GM12891 (cell line): ENCODE data around the gene SPATA6.

ENCODE experiments used
- DNase-seq: peaks from one replicate; pipeline ENCODE4 v3.0.0; 2011; ENCODE audit warnings: low spot score; ENCODE audit not compliant: insufficient read length
- FAIRE-seq: peaks from 2 replicates; lab custom pipeline; 2011; peaks lifted over from hg19 to GRCh38; lab: Jason Lieb, UNC
- PAX5 ChIP-seq: IDR thresholded peaks from 2 replicates; pipeline ENCODE4 v1.6.1; 2011; ENCODE audit warnings: low read length, moderate library complexity, mild to moderate bottlenecking; ENCODE audit not compliant: insufficient read depth, severe bottlenecking
- POLR2A ChIP-seq: IDR thresholded peaks from 2 replicates; pipeline ENCODE4 v1.6.1; 2011; ENCODE audit warnings: low read depth, low read length, control low read depth
- POLR2AphosphoS5 ChIP-seq: IDR thresholded peaks from 2 replicates; pipeline ENCODE4 v1.6.1; 2011; ENCODE audit warnings: low read depth, low read length, control low read depth
- POU2F2 ChIP-seq: IDR thresholded peaks from 2 replicates; pipeline ENCODE4 v1.6.1; 2011; ENCODE audit warnings: low read depth, mild to moderate bottlenecking, control low read depth, low read length, moderate library complexity
- SPI1 ChIP-seq: IDR thresholded peaks from 2 replicates; pipeline ENCODE4 v1.6.1; 2011; ENCODE audit warnings: low read depth, low read length, control low read depth
- TAF1 ChIP-seq: IDR thresholded peaks from 2 replicates; pipeline ENCODE4 v1.6.1; 2011; ENCODE audit warnings: low read depth, low read length, control low read depth

SPATA6 gene

DNA sequence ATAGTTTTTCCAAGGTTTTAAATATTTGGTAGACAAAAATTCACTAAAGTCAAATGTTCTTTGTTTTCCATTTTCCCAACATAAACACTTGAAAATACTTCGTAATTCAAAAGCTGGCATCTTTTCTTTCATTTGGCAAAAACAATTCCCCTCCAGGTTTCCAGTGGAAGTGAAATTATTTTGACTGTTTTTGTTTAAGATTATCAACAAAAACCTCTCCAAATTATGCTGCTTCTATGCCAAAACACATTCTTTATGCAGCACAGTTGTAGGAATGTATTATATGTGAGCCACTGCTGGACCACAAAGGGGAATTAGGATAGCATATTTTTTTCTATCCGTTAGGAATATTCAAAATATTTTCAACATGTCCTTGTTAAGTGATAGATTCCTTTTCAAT, 205.4 kb downstream of the SPATA6 start:
- DNase-seq (no peak), FAIRE-seq (no peak)
- no peak for TF ChIP-seq TAF1
- no peak for TF ChIP-seq POLR2A
- TF ChIP-seq POLR2AphosphoS5, result no peak
- TF ChIP-seq PAX5, result no peak
- TF ChIP-seq POU2F2, result no peak

DNA sequence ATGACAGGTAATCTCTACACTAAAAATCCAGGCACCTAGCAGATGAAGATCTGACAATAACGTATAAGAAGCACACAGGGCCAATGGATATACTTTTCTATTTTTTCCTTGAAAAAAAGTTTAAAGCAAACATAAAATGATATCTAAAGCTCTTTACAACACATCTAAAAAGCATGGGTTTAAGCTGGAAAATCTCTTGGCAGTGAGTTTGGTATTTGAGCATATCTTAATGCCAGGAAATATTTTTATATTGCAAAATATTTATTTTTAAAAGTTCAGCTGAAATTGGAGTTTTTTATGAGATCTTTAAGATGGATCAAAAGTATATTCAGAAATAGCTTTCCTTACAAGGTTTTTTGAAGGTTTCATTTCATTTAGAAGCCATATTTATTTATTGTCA, 209.0 kb downstream of the SPATA6 start:
- TF ChIP-seq SPI1 (no peak), POLR2A (no peak)
- no peak for FAIRE-seq
- DNase-seq, result no peak

DNA sequence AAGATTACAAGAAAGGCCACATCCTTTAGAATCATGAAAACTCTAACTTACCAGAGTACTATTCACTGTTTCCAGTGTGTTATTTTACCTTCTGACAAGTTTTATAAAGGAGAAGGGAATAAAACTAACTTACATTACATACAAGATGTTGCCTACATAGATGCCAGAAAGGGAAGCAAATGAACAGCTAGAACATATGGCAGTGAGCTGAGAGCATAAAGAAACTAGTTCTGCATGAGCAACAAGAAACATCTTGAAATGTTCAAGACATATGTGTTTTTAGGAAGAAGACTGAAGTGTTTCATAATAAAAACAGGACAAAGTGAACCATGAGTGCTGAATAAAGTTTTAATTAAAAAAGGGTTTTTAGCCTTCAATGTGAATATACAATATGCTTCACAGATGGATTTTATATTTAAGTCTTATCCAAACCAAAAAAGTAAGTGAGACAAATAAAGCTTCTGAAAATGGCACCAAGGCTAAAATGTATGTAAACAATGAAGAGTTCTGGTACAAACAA, 210.1 kb downstream of the SPATA6 start:
- FAIRE-seq (no peak), DNase-seq (no peak)
- TF ChIP-seq POLR2A (no peak), POLR2AphosphoS5 (no peak), POU2F2 (no peak), PAX5 (no peak), SPI1 (no peak), TAF1 (no peak)

DNA sequence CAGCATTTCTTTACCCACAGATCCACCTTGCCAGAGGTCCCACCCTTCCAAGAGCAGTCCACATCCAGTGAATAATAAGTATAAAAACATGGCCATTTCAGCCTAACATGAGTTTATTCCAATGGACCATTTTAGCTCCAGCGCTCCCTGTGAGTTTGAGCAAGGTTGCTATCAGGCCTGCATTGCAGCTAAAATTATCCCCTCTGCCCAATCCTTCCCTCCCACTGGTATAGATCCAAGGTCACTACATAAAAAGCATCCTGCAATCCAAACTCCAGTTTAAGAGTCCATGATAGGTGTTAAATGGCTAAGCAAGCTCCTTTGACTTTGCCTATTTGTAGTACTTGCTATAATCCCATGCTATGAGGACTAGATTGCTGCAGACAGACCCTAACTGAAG, 213.9 kb downstream of the SPATA6 start:
- FAIRE-seq (no peak), DNase-seq (no peak)
- TF ChIP-seq TAF1 (no peak), SPI1 (no peak), POLR2A (no peak), POU2F2 (no peak), POLR2AphosphoS5 (no peak), PAX5 (no peak)

DNA sequence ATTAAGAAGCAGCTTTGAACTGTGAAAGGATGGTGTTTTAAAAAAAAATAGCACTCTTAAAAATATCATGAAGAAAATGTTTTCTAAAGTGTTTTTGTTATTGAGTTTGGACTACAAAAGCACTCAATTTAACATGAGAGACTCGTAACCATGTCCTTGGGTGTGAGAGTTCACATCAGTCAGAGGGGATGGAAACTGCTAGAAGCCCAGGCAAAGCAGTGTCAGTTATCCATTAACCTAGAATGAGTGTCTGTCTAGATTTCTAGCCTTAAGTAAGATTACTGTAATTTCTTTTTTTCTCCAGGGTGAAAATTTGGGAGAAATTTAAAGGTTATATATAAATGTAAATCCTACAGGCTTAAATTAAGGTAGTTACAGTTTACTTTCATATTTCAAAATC, 217.8 kb downstream of the SPATA6 start:
- FAIRE-seq, result no peak
- TF ChIP-seq POLR2A, result no peak
- TF ChIP-seq TAF1, result no peak
- TF ChIP-seq SPI1, result no peak
- no peak for TF ChIP-seq POLR2AphosphoS5
- TF ChIP-seq POU2F2, result no peak
- no peak for TF ChIP-seq PAX5

DNA sequence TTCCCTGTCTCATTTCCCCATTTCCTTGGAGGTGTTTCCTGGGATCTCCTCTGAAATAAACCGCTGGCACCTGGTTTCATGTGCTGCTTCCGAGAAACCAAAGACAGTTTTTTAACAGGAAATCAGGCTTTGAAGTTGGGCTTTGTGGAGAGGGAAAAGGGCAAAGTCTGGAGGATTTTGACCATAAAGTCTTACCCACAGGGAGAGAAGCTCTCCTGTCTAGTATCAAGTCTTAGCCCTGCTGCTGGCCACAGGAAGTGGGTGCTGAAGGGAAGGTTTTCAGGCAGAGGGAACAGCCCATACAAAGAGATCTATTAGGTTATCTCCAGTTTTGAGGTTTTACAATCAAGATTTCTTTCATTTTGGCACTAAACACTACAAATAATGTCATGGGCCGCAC, 220.2 kb downstream of the SPATA6 start:
- no peak for FAIRE-seq
- no peak for DNase-seq
- TF ChIP-seq TAF1, result no peak
- TF ChIP-seq SPI1, result no peak
- TF ChIP-seq POU2F2, result no peak
- no peak for TF ChIP-seq PAX5

More for the DNA sequence above, 217.8 kb downstream of the SPATA6 start:
- no peak for DNase-seq

DNA sequence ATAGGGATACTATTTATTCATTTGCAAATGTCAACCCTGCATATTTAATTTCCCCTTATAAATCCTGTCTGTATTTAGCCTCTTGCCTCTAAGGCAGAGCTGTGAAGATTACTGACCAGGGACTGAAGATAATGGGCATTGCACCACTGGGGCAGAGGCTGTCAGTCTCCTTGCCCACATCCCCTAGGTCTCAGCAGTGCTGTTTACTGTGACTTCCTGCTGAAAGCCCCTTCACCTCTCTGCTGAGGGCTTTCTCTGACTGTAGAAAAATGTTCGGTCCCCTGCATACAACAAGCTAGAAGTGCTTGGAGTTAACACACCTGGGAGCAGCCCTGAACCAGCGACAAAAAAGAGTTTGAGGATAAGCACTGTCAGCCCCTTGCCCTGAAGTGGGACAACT, 220.7 kb downstream of the SPATA6 start:
- DNase-seq (no peak), FAIRE-seq (no peak)
- no peak for TF ChIP-seq POLR2A
- no peak for TF ChIP-seq POLR2AphosphoS5
- no peak for TF ChIP-seq POU2F2
- no peak for TF ChIP-seq TAF1
- TF ChIP-seq PAX5, result no peak
- TF ChIP-seq SPI1, result no peak

DNA sequence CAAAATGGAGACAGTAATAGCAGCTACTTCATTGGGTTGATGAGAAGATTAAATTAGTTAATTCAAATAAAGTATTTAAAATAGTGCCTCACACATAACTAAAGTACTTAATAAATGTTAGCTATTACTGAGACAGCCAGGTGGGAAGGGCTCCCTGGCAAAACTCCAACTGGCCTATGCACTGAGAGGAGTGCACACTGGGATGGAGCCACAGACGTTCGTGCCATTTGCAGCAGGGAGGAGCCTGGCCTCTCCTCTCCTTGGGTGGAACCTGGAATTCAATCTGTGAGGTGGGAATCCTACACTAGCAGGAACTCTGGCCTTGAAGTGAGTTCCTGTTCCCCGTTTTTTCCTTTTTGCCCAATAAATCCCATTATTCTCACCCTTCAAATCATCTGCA, 221.4 kb downstream of the SPATA6 start:
- DNase-seq, result no peak
- TF ChIP-seq PAX5, result no peak
- TF ChIP-seq POLR2AphosphoS5, result no peak
- FAIRE-seq, result no peak

DNA sequence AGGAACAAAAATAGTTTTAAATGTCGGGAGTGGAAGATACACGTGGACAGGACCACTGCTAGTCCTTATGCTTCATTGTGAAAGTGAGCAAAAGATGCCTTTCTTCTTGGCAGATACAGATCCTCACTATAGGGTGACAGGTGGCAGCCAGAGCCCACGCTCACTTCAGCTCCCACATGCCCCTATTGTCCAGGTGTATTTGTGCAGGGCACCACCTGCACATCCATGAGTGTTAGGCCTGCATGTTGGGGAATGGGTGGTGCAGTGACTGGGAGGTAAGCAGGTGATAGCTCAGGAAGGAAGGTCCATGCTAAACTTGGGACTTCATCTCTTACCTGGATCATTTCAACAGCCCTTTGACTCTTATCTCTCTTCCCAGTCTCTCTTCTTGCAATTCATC, 222.1 kb downstream of the SPATA6 start:
- no peak for FAIRE-seq
- TF ChIP-seq POLR2A (no peak), POLR2AphosphoS5 (no peak), SPI1 (no peak), TAF1 (no peak), PAX5 (no peak), POU2F2 (no peak)
- no peak for DNase-seq

DNA sequence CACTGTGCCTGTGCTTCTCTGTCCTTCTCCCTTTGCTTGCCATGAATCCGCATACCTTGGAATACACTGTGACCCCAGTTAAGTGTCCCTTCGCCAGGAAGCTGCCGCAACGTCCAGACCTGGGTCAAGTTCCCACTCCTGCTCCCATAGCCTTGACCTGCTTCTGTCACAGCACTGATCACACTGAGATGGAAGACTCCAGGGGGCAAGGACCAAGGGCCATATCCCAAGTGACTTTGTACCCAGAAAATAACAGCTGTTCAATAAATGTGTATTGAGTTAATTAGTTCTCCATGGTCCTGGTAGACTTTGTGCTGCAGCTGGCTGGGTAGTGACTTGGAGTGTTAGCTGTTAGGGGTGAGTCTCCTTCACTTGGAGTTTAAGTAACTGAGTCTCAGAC, 223.6 kb downstream of the SPATA6 start:
- no peak for TF ChIP-seq TAF1
- TF ChIP-seq POLR2AphosphoS5, result no peak
- TF ChIP-seq POLR2A, result no peak
- TF ChIP-seq PAX5, result no peak
- TF ChIP-seq SPI1, result no peak
- TF ChIP-seq POU2F2, result no peak
- no peak for DNase-seq
- FAIRE-seq, result no peak

DNA sequence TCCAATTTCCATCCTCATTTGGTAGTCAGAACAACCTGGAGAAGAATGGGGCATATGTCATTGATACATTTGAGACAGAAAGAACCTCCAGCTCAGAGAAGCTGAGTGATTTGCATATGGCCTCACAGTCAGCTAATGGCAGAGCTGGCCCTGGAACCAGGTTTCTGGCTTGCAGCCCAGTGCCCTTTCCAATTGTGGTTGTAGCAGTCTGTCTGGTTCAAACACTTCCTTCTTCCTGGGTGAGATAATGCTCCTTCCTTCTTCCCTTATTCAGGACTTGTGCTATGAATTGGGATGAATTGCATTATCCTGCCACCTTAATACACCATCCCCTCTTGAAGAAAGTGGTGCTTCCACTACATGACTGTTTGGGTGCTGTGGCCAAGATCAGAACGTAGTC, 225.3 kb downstream of the SPATA6 start:
- no peak for FAIRE-seq

More for the DNA sequence above, 225.3 kb downstream of the SPATA6 start:
- TF ChIP-seq POLR2A (no peak), SPI1 (no peak), POU2F2 (no peak), PAX5 (no peak), POLR2AphosphoS5 (no peak), TAF1 (no peak)
- no peak for DNase-seq
